Measurements from ENCODE around the gene ZRANB3. TPM values are rescaled to one million over a fixed set of nuclear protein-coding genes. Genes with fewer than 3 reads are reported as not detected.

Gene ZRANB3
- polyA plus RNA-seq, 1 donor (not counting 4 experiments of a cell fraction or from before 2014, with no cell fraction given): 10.6 TPM

DNA sequence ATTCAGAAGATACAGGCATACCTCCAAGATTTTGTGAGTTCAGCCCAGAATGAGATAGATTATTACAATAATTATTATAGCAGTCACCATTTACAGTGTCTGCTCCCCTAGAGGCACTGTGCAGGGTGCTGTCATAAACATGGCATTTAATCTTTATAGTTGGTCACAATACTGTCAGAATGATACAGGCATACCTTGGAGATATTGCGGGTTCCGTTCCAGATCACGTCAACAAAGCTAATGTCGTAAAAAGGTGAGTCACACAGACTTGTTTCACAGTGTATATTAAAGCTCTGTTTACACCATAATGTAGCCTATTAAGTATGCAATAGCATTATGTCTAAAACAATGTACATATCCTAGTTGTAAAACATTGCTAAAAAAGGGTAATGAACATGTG is 45.6 kb downstream of the ZRANB3 start:
- H3K27ac ChIP-seq (ENCODE audit: control insufficient read depth, insufficient read depth, low read length): no peak overlapping the region
- H3K4me2 ChIP-seq (ENCODE audit: control insufficient read depth, extremely low read depth, insufficient read depth, low read depth, low read length): no peak overlapping the region
- no peak for FAIRE-seq
- H3K27me3 ChIP-seq (ENCODE audit: control insufficient read depth, extremely low read depth, insufficient read depth, low read length): no peaks in the 10 kb centered on the region
- no peak overlapping the region for H3K9ac ChIP-seq (ENCODE audit: control insufficient read depth, extremely low read depth, insufficient read depth, low read length)
- H3K4me3 ChIP-seq (ENCODE audit: control insufficient read depth in 2 of 3, extremely low read depth in 1 of 3, insufficient read depth in 2 of 3, low read depth in 1 of 3, low read length in 3 of 3): no peak overlapping the region
- no peak for TF ChIP-seq EZH2 (IDR thresholded peaks at IDR 0.05; ENCODE audit: low read length)
- TF ChIP-seq, protein P1, sequence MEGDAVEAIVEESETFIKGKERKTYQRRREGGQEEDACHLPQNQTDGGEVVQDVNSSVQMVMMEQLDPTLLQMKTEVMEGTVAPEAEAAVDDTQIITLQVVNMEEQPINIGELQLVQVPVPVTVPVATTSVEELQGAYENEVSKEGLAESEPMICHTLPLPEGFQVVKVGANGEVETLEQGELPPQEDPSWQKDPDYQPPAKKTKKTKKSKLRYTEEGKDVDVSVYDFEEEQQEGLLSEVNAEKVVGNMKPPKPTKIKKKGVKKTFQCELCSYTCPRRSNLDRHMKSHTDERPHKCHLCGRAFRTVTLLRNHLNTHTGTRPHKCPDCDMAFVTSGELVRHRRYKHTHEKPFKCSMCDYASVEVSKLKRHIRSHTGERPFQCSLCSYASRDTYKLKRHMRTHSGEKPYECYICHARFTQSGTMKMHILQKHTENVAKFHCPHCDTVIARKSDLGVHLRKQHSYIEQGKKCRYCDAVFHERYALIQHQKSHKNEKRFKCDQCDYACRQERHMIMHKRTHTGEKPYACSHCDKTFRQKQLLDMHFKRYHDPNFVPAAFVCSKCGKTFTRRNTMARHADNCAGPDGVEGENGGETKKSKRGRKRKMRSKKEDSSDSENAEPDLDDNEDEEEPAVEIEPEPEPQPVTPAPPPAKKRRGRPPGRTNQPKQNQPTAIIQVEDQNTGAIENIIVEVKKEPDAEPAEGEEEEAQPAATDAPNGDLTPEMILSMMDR (optimal IDR thresholded peaks at IDR 0.05 in 1 of 3, IDR thresholded peaks at IDR 0.05 in 1 of 3, conservative IDR thresholded peaks at IDR 0.05 in 1 of 3; ENCODE audit: extremely low read depth in 1 of 3, insufficient read depth in 2 of 3, low read length in 3 of 3): no peak
- H2AFZ ChIP-seq (ENCODE audit: control insufficient read depth, low read length): no peak overlapping the region
- dilution Hi-C loops (cut with MboI; ENCODE audit: extremely low pct_ligation_motif_present, low sequenced_read_pairs): no loop called here
- no peaks in the 10 kb centered on the region for H3K79me2 ChIP-seq (ENCODE audit: control insufficient read depth, insufficient read depth, low read length)
- no peak for DNase-seq (ENCODE audit: low read depth, low spot score)
- H3K9me3 ChIP-seq (ENCODE audit: control insufficient read depth, low read depth, low read length): no peaks in the 10 kb centered on the region
- H3K9me1 ChIP-seq (ENCODE audit: control insufficient read depth, extremely low read depth, insufficient read depth, low read length): no peaks in the 10 kb centered on the region
- H3K36me3 ChIP-seq (ENCODE audit: control insufficient read depth in 2 of 2, extremely low read depth in 1 of 2, insufficient read depth in 2 of 2, low read length in 2 of 2): no peaks in the 10 kb centered on the region
- H3K4me1 ChIP-seq (ENCODE audit: control insufficient read depth, extremely low read depth, insufficient read depth, low read length): no peaks in the 10 kb centered on the region
- no peaks in the 10 kb centered on the region for H4K20me1 ChIP-seq (ENCODE audit: control insufficient read depth, extremely low read depth, insufficient read depth, low read length)

- dilution Hi-C loops (cut with MboI; ENCODE audit: extremely low pct_ligation_motif_present, low sequenced_read_pairs): no loop called here
These were observed 55.9 kb downstream of the ZRANB3 start for GRCh38 chr2:135475128-135475527.

More at GRCh38 chr2:135475128-135475527, 55.9 kb downstream of the ZRANB3 start:
- FAIRE-seq (no peak), DNase-seq (ENCODE audit: low read depth, low spot score) (no peak)
- Histone ChIP-seq H3K9me3 (ENCODE audit: control insufficient read depth, low read depth, low read length) (no peaks in the 10 kb centered on the region), H3K36me3 (ENCODE audit: control insufficient read depth in 2 of 2, extremely low read depth in 1 of 2, insufficient read depth in 2 of 2, low read length in 2 of 2) (no peaks in the 10 kb centered on the region), H2AFZ (ENCODE audit: control insufficient read depth, low read length) (no peak overlapping the region), H3K9me1 (ENCODE audit: control insufficient read depth, extremely low read depth, insufficient read depth, low read length) (no peaks in the 10 kb centered on the region), H3K27me3 (ENCODE audit: control insufficient read depth, extremely low read depth, insufficient read depth, low read length) (no peaks in the 10 kb centered on the region), H3K9ac (ENCODE audit: control insufficient read depth, extremely low read depth, insufficient read depth, low read length) (no peak overlapping the region), H3K79me2 (ENCODE audit: control insufficient read depth, insufficient read depth, low read length) (no peaks in the 10 kb centered on the region), H3K27ac (ENCODE audit: control insufficient read depth, insufficient read depth, low read length) (no peak overlapping the region), H3K4me2 (ENCODE audit: control insufficient read depth, extremely low read depth, insufficient read depth, low read depth, low read length) (no peak overlapping the region), H3K4me3 (ENCODE audit: control insufficient read depth in 2 of 3, extremely low read depth in 1 of 3, insufficient read depth in 2 of 3, low read depth in 1 of 3, low read length in 3 of 3) (no peak overlapping the region), H4K20me1 (ENCODE audit: control insufficient read depth, extremely low read depth, insufficient read depth, low read length) (no peaks in the 10 kb centered on the region), H3K4me1 (ENCODE audit: control insufficient read depth, extremely low read depth, insufficient read depth, low read length) (no peaks in the 10 kb centered on the region)
- no peak for TF ChIP-seq EZH2 (IDR thresholded peaks at IDR 0.05; ENCODE audit: low read length)
- TF ChIP-seq, protein P1 (optimal IDR thresholded peaks at IDR 0.05 in 1 of 3, IDR thresholded peaks at IDR 0.05 in 1 of 3, conservative IDR thresholded peaks at IDR 0.05 in 1 of 3; ENCODE audit: extremely low read depth in 1 of 3, insufficient read depth in 2 of 3, low read length in 3 of 3): no peak
